GM12874 (cell line): ENCODE results near the gene KLK15.

Experiments used
- CTCF ChIP-seq: IDR thresholded peaks from 2 replicates; pipeline ENCODE4 v1.5.1; 2011; ENCODE audit warnings: low read depth, mild to moderate bottlenecking, control low read depth, low read length, moderate library complexity; ENCODE audit not compliant: insufficient read depth

The KLK15 gene

GRCh38 chr19:50874211-50874610, 40.8 kb upstream of the KLK15 start:
- TF ChIP-seq CTCF, result no peak

- TF ChIP-seq CTCF, result no peak
These were observed 39.7 kb upstream of the KLK15 start, which contains the start of gene KLK2 for GRCh38 chr19:50873056-50873455. TSS of gene KLK2 (plus strand) at chr19:50873439. CDS start at chr19:50873474, 35 bp downstream.

- TF ChIP-seq CTCF, result peak; percentile 64
These were observed 37.2 kb upstream of the KLK15 start for GRCh38 chr19:50870417-50871089.

- TF ChIP-seq CTCF, result no peak
These were observed 36.1 kb upstream of the KLK15 start for GRCh38 chr19:50869479-50869878.

- no peak for TF ChIP-seq CTCF
These were observed 28.3 kb upstream of the KLK15 start for GRCh38 chr19:50861496-50862286.

- TF ChIP-seq CTCF, result no peak
These were observed 27.6 kb upstream of the KLK15 start for GRCh38 chr19:50861010-50861409.

- TF ChIP-seq CTCF, result no peak
These were observed 26.5 kb upstream of the KLK15 start for GRCh38 chr19:50859849-50860248.
